Chondrocyte (in vitro differentiated cells): ENCODE results near the gene UTS2. TPM values are rescaled to one million over a fixed set of nuclear protein-coding genes. Genes with fewer than 3 reads are reported as not detected.

Experiments used
- DNase-seq: peaks from one replicate; pipeline ENCODE4 v3.0.0; 2021; ENCODE audit warnings: mixed read lengths, low spot score
- H3K27ac Mint-ChIP-seq: one replicate; pipeline ENCODE4 v1.8.0; 2021; ENCODE audit warnings: mild to moderate bottlenecking, moderate library complexity, mixed read lengths; ENCODE audit not compliant: unreplicated experiment
- H3K27me3 Mint-ChIP-seq: 2 replicates; pipeline ENCODE4 v1.8.0; 2021; ENCODE audit warnings: low read depth, mixed read lengths
- H3K36me3 Mint-ChIP-seq: 2 replicates; pipeline ENCODE4 v1.8.0; 2021; ENCODE audit warnings: low read depth, mixed read lengths
- H3K4me1 Mint-ChIP-seq: 2 replicates; pipeline ENCODE4 v1.8.0; 2021; ENCODE audit warnings: low read depth, mild to moderate bottlenecking, mixed read lengths
- H3K4me3 Mint-ChIP-seq: one replicate; pipeline ENCODE4 v1.8.0; 2021; ENCODE audit warnings: mild to moderate bottlenecking, moderate library complexity, mixed read lengths; ENCODE audit not compliant: unreplicated experiment
- H3K9me3 Mint-ChIP-seq: 2 replicates; pipeline ENCODE4 v1.8.0; 2021; ENCODE audit warnings: low read depth, mixed read lengths
- CTCF ChIP-seq: fragments of 200-600 bp; sonication (generic); IDR thresholded peaks from 2 replicates; pipeline ENCODE4 v1.5.0; 2021; ENCODE audit warnings: antibody characterized with exemption, mild to moderate bottlenecking, moderate library complexity
- total RNA-seq: library from RNA; stranded (reverse); gene quantifications from 3 replicates; pipeline ENCODE4 v1.2.1, GENCODE V29; 2021

UTS2 gene
- total RNA-seq, 1 donor from 2014 or later = not detected

GRCh38 chr1:7821282-7821681 lies 31.6 kb downstream of the UTS2 start:
- H3K27me3 Mint-ChIP-seq = no peaks in the 10 kb centered on the region
- DNase-seq = no peak
- H3K9me3 Mint-ChIP-seq = no peaks in the 10 kb centered on the region
- H3K4me3 Mint-ChIP-seq = no peak overlapping the region
- no peak for TF ChIP-seq CTCF
- H3K36me3 Mint-ChIP-seq = peaks cover 7% of the 10 kb centered on the region
- no peaks in the 10 kb centered on the region for H3K4me1 Mint-ChIP-seq
- H3K27ac Mint-ChIP-seq = no peak overlapping the region

- no peak for TF ChIP-seq CTCF
- Mint-ChIP-seq H3K27me3 (no peaks in the 10 kb centered on the region), H3K4me3 (no peak overlapping the region)
Observed at GRCh38 chr1:7813677-7814373, 39.0 kb downstream of the UTS2 start.

GRCh38 chr1:7811476-7811875 lies 41.4 kb downstream of the UTS2 start:
- no peak overlapping the region for H3K4me3 Mint-ChIP-seq
- peaks cover 3% of the 10 kb centered on the region for H3K4me1 Mint-ChIP-seq
- TF ChIP-seq CTCF = no peak
- H3K9me3 Mint-ChIP-seq = peaks cover 20% of the 10 kb centered on the region
- DNase-seq = no peak
- H3K27ac Mint-ChIP-seq = no peak overlapping the region
- peaks cover 23% of the 10 kb centered on the region for H3K36me3 Mint-ChIP-seq
- no peaks in the 10 kb centered on the region for H3K27me3 Mint-ChIP-seq

More at GRCh38 chr1:7813677-7814373, 39.0 kb downstream of the UTS2 start:
- DNase-seq = no peak
- Mint-ChIP-seq H3K9me3 (peaks cover 20% of the 10 kb centered on the region), H3K27ac (no peak overlapping the region), H3K4me1 (peaks cover 3% of the 10 kb centered on the region), H3K36me3 (peaks cover 23% of the 10 kb centered on the region)

- no peak overlapping the region for H3K4me3 Mint-ChIP-seq
- DNase-seq = no peak
- peaks cover 23% of the 10 kb centered on the region for H3K36me3 Mint-ChIP-seq
Observed at GRCh38 chr1:7810395-7810794, 42.5 kb downstream of the UTS2 start.

DNA sequence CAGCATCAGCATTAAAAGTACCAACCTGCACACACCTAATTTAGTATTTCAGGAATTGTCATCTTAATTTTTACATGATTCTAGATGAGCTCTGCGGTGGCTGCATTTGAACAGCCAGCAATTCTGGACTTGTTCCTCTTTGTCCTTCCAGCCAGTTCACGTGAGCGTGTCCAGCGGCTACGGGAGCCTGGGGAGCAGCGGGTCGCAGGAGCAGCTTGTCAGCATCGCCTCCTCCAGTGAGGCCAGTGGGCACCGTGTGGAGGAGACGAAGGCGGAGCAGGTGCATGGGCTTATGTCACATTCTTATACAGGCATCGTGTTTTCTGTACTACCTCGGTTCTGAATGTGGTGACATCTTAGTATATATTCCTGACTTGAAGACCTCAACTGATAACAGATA lies 43.1 kb downstream of the UTS2 start:
- peaks cover 3% of the 10 kb centered on the region for H3K4me1 Mint-ChIP-seq
- DNase-seq = no peak
- H3K27ac Mint-ChIP-seq = no peak overlapping the region
- peaks cover 15% of the 10 kb centered on the region for H3K9me3 Mint-ChIP-seq
- H3K36me3 Mint-ChIP-seq = peaks cover 21% of the 10 kb centered on the region
- TF ChIP-seq CTCF = no peak
- H3K4me3 Mint-ChIP-seq = no peak overlapping the region
- no peaks in the 10 kb centered on the region for H3K27me3 Mint-ChIP-seq

More at GRCh38 chr1:7810395-7810794, 42.5 kb downstream of the UTS2 start:
- Mint-ChIP-seq H3K9me3 (peaks cover 19% of the 10 kb centered on the region), H3K27ac (no peak overlapping the region), H3K4me1 (peaks cover 3% of the 10 kb centered on the region), H3K27me3 (no peaks in the 10 kb centered on the region)
- TF ChIP-seq CTCF = no peak
